ENCODE measurements around the gene GNG8.

GNG8 gene

GRCh38 chr19:46635920-46636761 lies at the start of gene GNG8:
GNG8 (minus strand) TSS chr19:46636202; CDS start chr19:46634682, 1,520 bp downstream.
- no peak for DNase-seq (ENCODE audit: low spot score)

GRCh38 chr19:46685189-46685588 lies 49.2 kb upstream of the GNG8 start:
- no peak for DNase-seq (ENCODE audit: low spot score)

DNA sequence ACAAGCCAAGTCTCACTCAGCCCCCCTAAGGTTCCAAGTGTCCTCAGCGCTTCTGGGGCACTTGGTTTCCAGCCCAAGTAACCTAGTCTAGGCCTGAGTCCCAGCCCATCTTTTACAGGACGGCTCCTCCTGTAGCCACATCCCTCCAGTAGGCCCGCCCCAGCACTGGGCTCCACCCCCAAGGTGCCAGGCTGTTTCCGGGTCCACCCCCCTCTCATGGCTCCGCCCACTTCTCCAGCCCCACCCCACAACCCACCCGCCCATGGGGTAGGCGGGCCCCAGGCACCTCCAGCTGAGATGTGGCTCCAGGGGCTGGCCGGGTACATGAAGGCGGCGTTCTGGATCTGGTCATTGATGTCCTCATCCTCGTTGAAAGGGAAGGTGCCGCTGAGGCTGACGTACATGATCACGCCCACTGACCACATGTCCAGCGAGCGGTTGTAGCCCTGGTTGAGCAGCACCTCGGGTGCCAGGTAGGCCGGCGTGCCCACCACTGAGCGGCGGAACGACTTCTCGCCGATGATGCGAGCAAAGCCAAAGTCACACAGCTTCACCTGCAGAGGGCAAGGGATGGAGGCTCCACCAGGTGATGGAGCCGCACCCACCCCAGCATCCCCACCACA lies 42.2 kb upstream of the GNG8 start:
- peak; percentile 48 for DNase-seq (ENCODE audit: low spot score)

DNA sequence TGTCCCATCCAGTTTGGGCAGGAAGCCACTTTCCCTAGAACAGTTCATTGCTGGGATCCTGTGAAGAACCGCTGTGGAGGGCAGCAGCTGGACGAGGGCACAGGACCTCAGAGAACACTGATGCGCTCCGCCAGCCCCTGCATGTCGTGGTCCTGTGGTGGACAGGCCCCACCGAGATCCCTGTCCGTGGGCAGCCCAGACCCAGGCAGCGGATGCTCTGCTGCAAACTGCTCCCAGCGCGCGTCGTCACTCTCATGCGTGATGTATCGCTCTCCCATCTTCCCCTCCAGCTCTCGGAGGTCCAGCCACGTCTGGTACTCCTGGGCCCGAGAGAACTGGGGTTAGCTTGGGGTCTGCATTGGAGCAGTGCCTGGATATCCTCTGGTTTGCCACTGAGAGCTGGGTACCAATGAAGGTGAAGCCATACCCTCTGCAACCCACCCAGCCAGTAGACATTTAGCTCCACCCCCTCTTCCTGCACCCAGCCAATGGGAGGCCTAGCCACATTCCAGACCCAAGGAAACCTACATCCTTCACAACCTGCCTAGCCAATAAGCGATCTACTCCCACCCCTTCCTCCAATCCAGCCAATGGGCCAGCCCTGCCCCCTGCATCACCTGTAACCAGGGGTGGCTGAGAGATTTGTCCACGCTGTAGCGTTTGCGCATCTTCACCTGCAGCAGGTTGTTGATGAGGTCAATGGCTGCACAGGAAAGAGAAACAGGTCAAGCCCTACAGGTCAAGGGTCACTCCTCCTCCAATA lies 38.6 kb upstream of the GNG8 start:
- DNase-seq (ENCODE audit: low spot score), result no peak

DNA sequence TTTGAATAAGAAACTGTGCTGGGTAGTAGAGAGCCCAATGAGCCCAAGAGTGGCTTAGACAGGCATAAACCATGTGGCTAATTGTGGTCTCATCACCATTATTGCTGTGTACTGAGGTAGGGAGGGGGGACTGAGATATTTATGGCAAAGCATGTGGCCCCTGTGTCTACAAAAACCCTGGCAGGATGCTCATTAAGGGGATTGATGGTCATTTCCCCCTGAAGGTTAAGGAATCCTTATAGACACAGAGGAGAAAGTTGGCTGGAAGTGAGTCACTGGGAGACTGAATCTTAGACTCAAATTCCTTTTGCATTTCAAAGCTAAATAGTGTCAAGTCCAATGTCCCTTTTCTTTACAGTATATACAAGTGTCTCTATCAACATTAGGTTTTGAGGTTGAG lies 34.8 kb upstream of the GNG8 start:
- DNase-seq (ENCODE audit: low spot score), result peak; percentile 50

DNA sequence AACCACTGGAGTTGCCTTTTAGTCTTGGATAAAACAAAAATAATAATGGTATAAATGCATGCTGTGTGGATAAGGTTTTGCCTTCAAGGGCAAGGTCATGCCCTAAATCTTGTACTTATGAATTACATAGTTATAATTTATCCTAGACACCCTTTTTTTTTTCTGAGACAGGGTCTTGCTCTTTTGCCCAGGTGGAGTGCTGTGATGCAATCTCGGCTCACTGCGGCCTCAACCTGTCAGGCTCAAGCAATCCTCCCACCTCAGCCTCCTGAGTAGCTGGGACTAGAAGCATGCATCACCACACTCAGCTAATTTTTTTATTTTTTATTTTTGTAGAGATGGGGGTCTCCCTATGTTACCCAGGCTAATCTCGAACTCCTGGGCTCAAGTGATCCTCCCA lies 32.7 kb upstream of the GNG8 start:
- no peak for DNase-seq (ENCODE audit: low spot score)

DNA sequence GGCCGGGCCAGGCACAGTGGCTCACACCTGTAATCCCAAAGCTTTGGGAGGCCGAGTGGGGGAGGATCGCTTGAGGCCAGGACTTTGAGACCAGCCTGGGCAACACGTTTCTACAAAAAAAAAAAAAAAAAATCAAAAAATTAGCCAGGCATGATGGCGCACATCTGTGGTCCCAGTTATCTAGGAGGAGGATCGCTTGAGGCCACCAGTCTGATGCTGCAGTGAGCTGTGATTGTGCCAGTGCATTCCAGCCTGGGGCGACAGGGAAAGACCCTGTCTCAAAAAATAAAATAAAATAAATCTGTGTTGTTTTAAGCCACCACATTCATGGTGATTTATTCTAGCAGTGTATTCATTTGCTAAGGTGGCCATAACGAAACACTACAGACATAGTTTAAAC lies 29.1 kb upstream of the GNG8 start:
- no peak for DNase-seq (ENCODE audit: low spot score)

GRCh38 chr19:46661735-46662592 lies 26.0 kb upstream of the GNG8 start:
- DNase-seq (ENCODE audit: low spot score), result peak; percentile 89

DNA sequence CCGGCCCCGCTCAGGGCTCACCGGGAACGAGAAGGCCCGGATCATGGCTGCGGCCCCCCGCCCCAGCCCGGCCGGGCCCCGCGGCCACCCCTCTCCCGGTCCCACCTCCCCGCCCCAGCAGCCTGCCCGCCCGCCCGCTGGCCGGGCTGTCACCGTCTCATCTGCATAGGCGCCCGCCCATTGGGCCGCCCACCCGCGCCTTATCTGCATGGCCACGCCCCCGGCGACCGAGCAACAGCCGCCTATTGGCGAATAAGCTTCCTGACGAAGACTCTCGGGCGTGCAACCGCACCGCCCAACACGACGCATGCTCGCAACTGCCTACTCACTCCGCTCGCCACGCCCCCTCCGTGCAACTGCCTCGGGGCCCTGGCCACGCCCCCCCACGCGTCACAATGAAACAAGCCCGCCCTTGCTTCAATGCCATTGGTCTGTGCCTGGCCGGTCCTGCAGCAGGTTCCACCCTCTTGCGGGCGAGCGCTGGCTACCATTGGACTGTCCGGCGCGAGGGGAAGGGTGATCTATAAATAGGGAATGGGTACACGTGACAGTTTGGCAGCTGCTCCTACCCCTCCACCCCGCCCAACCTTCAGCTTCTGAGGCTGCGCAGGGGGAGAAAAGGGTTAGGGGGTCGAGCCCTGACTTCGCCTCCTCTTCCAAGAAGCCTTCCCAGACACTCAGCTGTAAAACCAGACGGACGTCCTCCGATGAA lies 25.2 kb upstream of the GNG8 start, which contains the start of gene DACT3:
Gene DACT3, minus strand, starts transcription at position 163 of the 712 bp plus-strand sequence. Its CDS starts 118 bp downstream, at position 45.
- peak; percentile 100 for DNase-seq (ENCODE audit: low spot score)

GRCh38 chr19:46660551-46661019 lies 24.6 kb upstream of the GNG8 start:
- DNase-seq (ENCODE audit: low spot score), result no peak

- DNase-seq (ENCODE audit: low spot score), result peak; percentile 30
Observed at GRCh38 chr19:46660008-46660517, 24.1 kb upstream of the GNG8 start.

- DNase-seq (ENCODE audit: low spot score), result peak; percentile 41
Observed at GRCh38 chr19:46659151-46660007, 23.4 kb upstream of the GNG8 start.

GRCh38 chr19:46656541-46656940 lies 20.5 kb upstream of the GNG8 start:
- no peak for DNase-seq (ENCODE audit: low spot score)

DNA sequence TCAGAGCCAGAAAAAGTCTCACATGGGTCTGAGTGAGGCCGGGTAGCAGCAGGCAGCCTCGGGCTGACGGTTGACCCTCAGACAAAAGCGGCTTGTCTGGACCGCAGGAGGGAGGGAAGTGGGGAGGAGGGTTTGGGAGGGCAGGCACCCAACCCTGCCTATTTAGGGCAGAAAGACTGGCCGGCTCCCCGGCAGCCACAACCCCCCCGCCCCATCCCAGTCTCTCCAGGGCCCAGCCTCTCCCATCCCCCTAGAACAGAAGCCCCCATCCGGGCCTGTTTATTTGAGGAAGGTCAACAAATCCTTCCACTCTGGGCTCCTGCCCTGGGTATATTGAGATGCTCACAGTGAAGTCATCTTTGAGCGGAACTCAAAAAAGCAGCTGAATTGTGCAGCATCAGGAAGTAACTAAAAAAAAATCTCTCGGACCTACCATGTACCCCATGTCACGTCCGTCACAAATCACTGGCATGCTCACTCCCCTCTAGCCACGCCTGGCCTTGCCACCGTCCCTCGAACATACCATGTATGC lies 18.7 kb upstream of the GNG8 start:
- DNase-seq (ENCODE audit: low spot score), result no peak

DNA sequence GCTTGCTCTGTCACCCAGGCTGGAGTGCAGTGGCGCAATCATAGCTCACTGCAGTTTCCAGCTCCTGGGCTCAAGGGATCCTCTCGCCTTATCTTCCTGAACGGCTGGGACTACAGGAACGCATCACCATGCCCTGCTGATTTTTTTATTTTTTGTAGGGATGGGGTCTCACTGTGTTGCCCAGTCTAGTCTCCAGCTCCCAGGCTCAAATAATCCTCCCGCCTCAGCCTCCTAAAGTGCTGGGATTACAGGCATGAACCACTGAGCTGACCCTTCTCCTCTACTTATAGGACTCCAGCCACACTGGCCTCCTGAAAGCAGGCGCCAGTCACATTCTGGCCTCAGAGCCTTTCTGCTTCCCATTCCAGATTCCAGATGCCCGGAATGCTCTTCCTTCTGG lies 14.4 kb upstream of the GNG8 start:
- DNase-seq (ENCODE audit: low spot score), result no peak

DNA sequence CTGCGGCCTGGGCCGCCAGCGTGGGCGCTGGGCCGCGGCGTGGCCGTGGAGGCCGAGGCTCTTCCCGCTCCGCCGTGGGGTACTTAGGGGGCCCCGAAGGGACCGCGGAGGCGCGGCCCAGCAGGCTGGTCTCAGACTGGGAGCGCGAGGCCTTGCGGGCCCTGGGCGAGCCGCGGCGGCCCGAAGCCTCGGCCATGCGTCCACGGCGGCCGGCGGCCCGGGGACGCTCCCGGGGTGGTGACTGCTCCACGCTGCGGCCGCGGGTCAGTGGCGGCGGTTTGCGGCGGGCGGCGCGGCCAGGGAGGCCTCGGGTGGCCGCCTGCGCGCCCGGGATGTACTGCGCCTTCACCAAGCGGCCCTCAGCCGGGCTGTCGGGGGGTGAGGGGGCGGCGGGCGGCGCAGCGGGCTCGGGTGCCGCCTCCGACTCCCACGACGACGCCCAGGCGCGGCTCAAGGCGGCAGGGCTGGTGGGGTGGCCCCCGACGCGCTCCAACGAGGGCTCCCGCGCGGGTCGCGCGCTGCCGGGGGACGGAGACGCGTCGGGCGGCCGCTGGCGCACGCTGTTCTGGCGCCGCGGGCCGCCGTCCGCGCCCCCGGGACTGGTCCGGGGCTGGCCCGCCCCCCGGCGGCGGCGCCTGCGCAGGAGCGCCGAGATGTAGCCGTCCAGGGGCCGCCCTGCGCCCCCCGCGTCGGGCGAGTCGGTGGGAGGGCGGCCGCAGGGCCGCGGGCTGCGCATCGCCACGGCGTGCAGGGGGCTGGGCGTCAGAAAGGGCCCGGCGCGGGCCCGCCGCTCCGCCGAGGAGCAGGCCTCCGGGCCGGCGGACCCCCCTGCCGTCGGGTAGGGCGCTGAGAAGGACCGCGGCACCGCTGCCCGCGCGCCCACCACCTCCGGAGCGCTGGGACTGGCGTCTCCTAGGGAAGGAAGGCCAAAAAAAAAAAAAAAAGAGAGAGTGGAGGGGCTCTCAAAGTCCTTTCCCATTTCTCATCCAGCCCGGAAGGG lies 13.3 kb upstream of the GNG8 start:
- DNase-seq (ENCODE audit: low spot score), result no peak

DNA sequence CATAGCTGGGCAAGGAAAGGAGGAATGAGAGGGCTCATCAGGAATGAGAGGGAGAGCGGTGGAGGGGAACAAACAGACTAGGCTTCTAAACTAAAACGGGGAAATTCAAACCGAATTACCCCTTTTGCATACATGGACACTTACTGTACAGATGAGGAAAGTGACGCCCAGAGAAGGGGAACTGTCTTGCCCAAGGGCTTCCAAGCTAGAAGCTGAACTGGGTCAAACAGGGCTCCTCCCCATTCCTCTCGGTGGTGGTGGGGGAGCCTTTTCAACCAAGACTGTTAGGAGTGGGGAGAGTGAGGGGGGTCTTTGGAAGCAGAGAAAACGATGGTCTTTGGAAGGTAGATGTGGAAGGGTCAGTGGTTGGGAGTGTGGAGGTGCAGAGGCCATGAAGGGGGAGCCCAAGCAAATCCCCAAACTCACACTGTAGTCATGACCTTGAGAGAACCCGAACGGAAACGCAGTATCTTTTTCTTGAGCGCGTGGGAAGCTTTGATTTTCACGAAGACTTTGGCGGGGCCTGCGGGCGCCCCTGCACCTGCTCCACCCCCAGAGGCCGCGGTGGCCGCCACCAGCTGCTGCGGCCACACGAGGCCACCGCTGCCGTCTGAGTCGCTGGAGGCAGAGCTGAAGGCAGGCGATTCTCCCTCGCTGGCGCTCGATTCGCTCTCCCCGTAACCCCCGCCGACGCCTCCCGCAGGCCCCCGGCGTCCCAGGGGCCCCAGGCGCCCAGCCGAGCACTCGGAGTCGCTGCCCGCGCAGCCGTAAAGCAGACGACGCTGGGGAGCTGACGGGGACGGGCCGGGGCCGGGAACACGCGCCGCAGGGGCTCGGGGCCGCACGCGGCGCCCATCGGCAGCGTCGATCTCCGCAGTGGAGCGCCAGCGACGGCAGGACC lies 12.3 kb upstream of the GNG8 start:
- DNase-seq (ENCODE audit: low spot score), result no peak

Data from AG08395 (cell line).